Osteoblast (primary cell): ENCODE data around the gene ACACA. TPM values are rescaled to one million over a fixed set of nuclear protein-coding genes. Genes with fewer than 3 reads are reported as not detected.

ENCODE experiments used
- DNase-seq: peaks from one replicate; pipeline ENCODE4 v3.0.0; 2011; ENCODE audit warnings: low spot score, mixed read lengths; ENCODE audit not compliant: insufficient read length; ENCODE audit errors: missing footprints
- H2AFZ ChIP-seq: 2 replicates; pipeline ENCODE4 v1.6.0; 2011; ENCODE audit warnings: mild to moderate bottlenecking, low read length
- H3K27ac ChIP-seq: 2 replicates; pipeline ENCODE4 v1.5.1; 2011; ENCODE audit warnings: mild to moderate bottlenecking, low read depth, low read length, moderate library complexity
- H3K27me3 ChIP-seq: 2 replicates; pipeline ENCODE4 v1.6.0; 2012; ENCODE audit warnings: mild to moderate bottlenecking, control low read depth, inconsistent platforms, low read length, moderate library complexity; ENCODE audit not compliant: insufficient read depth
- H3K36me3 ChIP-seq: 2 replicates; pipeline ENCODE4 v1.5.1; 2011; ENCODE audit warnings: mild to moderate bottlenecking, low read length, control low read depth, moderate library complexity; ENCODE audit not compliant: insufficient read depth
- H3K4me1 ChIP-seq: 2 replicates; pipeline ENCODE4 v1.5.1; 2011; ENCODE audit warnings: mild to moderate bottlenecking, low read length, control low read depth, moderate library complexity; ENCODE audit not compliant: insufficient read depth
- H3K4me2 ChIP-seq: 2 replicates; pipeline ENCODE4 v1.6.0; 2011; ENCODE audit warnings: mild to moderate bottlenecking, low read length; ENCODE audit not compliant: insufficient read depth
- H3K4me3 ChIP-seq: fragments of 200-600 bp; sonication (generic); 3 replicates; pipeline ENCODE4 v1.5.1; 2012; ENCODE audit warnings: mild to moderate bottlenecking, low read length, inconsistent platforms; ENCODE audit not compliant: insufficient read depth
- H3K79me2 ChIP-seq: 2 replicates; pipeline ENCODE4 v1.6.0; 2012; ENCODE audit warnings: mild to moderate bottlenecking, low read length, control low read depth, inconsistent platforms; ENCODE audit not compliant: insufficient read depth
- H3K9me3 ChIP-seq: 2 replicates; pipeline ENCODE4 v1.5.1; 2011; ENCODE audit warnings: low read depth, low read length, control low read depth
- H4K20me1 ChIP-seq: 2 replicates; pipeline ENCODE4 v1.6.0; 2012; ENCODE audit warnings: mild to moderate bottlenecking, low read length, control low read depth; ENCODE audit not compliant: insufficient read depth
- total RNA-seq: library from RNA; depleted of rRNA; stranded (reverse); fragments of >200 nt; gene quantifications from 2 replicates; pipeline ENCODE4 v1.2.3, GENCODE V29; 2012
- TF ChIP-seq, protein P1 (sequence below): IDR thresholded peaks from 2 replicates; pipeline ENCODE4 v1.5.1; 2011; ENCODE audit warnings: mild to moderate bottlenecking, low read depth, low read length, moderate library complexity; ENCODE audit errors: extremely low read depth

The ACACA gene
- total RNA-seq, 1 donor = 78.9 TPM

GRCh38 chr17:37261286-37261685, 145.3 kb downstream of the ACACA start:
- Histone ChIP-seq H3K9me3 (peaks cover 8% of the 10 kb centered on the region), H3K4me2 (no peak overlapping the region), H3K27ac (no peak overlapping the region), H3K79me2 (no peaks in the 10 kb centered on the region), H4K20me1 (no peaks in the 10 kb centered on the region), H2AFZ (no peak overlapping the region), H3K4me3 (no peak overlapping the region), H3K4me1 (peaks cover 21% of the 10 kb centered on the region), H3K36me3 (peaks cover 23% of the 10 kb centered on the region), H3K27me3 (no peaks in the 10 kb centered on the region)
- DNase-seq = peak; percentile 13
- TF ChIP-seq, protein P1, sequence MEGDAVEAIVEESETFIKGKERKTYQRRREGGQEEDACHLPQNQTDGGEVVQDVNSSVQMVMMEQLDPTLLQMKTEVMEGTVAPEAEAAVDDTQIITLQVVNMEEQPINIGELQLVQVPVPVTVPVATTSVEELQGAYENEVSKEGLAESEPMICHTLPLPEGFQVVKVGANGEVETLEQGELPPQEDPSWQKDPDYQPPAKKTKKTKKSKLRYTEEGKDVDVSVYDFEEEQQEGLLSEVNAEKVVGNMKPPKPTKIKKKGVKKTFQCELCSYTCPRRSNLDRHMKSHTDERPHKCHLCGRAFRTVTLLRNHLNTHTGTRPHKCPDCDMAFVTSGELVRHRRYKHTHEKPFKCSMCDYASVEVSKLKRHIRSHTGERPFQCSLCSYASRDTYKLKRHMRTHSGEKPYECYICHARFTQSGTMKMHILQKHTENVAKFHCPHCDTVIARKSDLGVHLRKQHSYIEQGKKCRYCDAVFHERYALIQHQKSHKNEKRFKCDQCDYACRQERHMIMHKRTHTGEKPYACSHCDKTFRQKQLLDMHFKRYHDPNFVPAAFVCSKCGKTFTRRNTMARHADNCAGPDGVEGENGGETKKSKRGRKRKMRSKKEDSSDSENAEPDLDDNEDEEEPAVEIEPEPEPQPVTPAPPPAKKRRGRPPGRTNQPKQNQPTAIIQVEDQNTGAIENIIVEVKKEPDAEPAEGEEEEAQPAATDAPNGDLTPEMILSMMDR = no peak

DNA sequence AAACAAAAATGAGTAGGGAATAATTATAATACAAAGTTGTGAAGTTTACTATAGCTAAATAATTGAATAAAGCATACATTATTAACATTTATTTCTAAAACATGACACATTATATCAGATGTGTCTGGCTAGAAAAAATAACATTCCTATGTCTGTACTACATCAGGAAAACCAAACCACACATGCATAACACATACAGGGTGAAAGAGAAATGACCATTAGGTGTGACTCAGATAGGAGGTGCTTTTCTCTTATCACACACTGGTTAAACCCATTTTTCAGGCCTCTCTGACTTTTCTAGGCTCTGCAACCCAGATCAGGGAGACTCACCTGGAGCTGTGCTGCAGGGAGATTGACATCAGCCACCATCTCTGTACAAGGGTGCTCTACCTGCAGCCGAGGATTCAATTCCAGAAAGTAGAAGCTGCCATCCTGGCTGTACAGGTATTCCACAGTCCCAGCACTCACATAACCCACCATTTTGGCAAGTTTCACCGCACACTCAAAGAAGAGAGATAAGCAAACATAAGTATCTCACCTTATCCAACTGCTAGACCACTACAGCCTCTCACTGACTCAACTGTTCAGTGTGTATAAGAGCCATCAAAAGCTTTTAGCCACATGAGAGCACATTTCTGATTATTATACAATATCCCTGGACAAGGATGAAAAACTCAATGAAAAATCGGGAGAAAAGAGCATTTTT, 147.5 kb downstream of the ACACA start:
- H3K36me3 ChIP-seq = peaks cover 9% of the 10 kb centered on the region
- peaks cover 21% of the 10 kb centered on the region for H3K4me1 ChIP-seq
- no peaks in the 10 kb centered on the region for H3K27me3 ChIP-seq
- TF ChIP-seq, protein P1 = no peak
- peak; percentile 43 for DNase-seq
- H3K9me3 ChIP-seq = no peaks in the 10 kb centered on the region
- no peak overlapping the region for H3K4me3 ChIP-seq
- no peaks in the 10 kb centered on the region for H4K20me1 ChIP-seq
- H2AFZ ChIP-seq = no peak overlapping the region
- H3K4me2 ChIP-seq = no peak overlapping the region
- H3K27ac ChIP-seq = peak overlapping the region; percentile 25
- H3K79me2 ChIP-seq = no peaks in the 10 kb centered on the region

DNA sequence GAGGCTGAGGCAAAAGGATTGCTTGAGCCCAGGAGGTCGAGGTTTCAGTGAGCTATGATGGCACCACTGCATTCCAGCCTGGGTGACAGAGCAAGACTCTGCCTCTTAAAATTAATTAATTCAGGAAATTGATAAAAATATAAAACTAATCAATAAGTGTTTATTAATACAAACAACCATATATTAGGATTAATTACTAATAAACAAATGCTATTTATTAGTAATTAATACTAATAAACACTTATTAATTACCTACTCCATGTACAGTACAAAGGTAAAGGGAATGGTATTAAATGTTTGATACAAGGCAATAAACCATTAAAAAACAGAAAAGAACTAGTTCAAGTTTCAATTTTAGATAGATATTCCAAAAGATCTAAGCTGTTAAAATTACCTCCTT, 150.0 kb downstream of the ACACA start:
- TF ChIP-seq, protein P1 = no peak
- Histone ChIP-seq H3K36me3 (peaks cover 17% of the 10 kb centered on the region), H3K4me2 (no peak overlapping the region), H3K9me3 (no peaks in the 10 kb centered on the region), H3K4me3 (no peak overlapping the region), H3K79me2 (no peaks in the 10 kb centered on the region), H4K20me1 (no peaks in the 10 kb centered on the region), H3K27me3 (no peaks in the 10 kb centered on the region), H2AFZ (no peak overlapping the region), H3K4me1 (peaks cover 20% of the 10 kb centered on the region), H3K27ac (no peak overlapping the region)
- no peak for DNase-seq

DNA sequence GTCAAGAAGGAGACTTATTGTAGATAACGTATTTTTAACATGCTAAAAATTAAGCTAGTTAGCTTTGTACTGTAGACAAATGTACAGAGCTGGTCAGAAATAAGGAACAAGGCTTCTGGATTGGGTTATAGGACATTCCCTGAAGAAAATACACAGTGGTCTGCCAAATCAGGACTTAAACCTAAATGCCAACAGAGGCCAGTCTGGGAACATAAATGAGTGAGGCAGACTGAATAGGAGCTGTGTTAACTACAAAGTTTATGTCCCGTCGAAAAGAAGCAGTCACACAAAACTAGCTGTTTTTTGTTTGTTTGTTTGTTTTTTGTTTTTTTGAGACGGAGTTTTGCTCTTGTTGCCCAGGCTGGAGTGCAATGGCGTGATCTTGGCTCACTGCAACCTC, 151.2 kb downstream of the ACACA start:
- Histone ChIP-seq H3K4me2 (no peak overlapping the region), H3K79me2 (no peaks in the 10 kb centered on the region), H2AFZ (no peak overlapping the region), H3K36me3 (peaks cover 20% of the 10 kb centered on the region), H3K4me1 (peaks cover 9% of the 10 kb centered on the region), H3K4me3 (no peak overlapping the region), H3K27me3 (no peaks in the 10 kb centered on the region), H3K9me3 (no peaks in the 10 kb centered on the region), H3K27ac (no peak overlapping the region), H4K20me1 (no peaks in the 10 kb centered on the region)
- TF ChIP-seq, protein P1 = no peak
- no peak for DNase-seq
